H1 (cell line): ENCODE results near the gene RPRD1A. TPM values are rescaled to one million over a fixed set of nuclear protein-coding genes. Genes with fewer than 3 reads are reported as not detected.
"Not testable (repeated sequence)": the region's sequence is repeated elsewhere in the genome, so short reads cannot be mapped to it uniquely, and the experiment has no call there.

Experiments
- CTCF ChIA-PET: fragments of 300-600 bp; sonication (Branson Sonifier 250); formaldehyde crosslinking; loops from one replicate; lab custom pipeline; 2021; ENCODE audit not compliant: partially characterized antibody; lab: Charles Lee
- POLR2A ChIA-PET: fragments of 300-600 bp; sonication (Branson Sonifier 250); formaldehyde crosslinking; loops from one replicate; lab custom pipeline; 2021; ENCODE audit warnings: inconsistent platforms; ENCODE audit not compliant: partially characterized antibody; lab: Charles Lee
- DNase-seq, 2 experiments: peaks; one replicate each; pipeline versions ENCODE4 v3.0.0 to v3.0.0-alpha.2; 2010 to 2022; ENCODE audit warnings: low spot score in 2 of 2, low read depth in 1 of 2, mixed read lengths in 1 of 2
- FAIRE-seq: peaks from 2 replicates; lab custom pipeline; 2011; peaks lifted over from hg19 to GRCh38; lab: Jason Lieb, UNC
- H2AFZ ChIP-seq: 2 replicates; pipeline ENCODE4 v1.8.1; 2012; ENCODE audit warnings: low read length, inconsistent platforms
- H2AK5ac ChIP-seq: 2 replicates; pipeline ENCODE4 v1.6.1; 2013; ENCODE audit warnings: low read depth, low read length
- H2BK120ac ChIP-seq: replicated peaks from 2 replicates; pipeline ENCODE3; 2013; ENCODE audit warnings: low read depth, low read length, inconsistent platforms
- H2BK12ac ChIP-seq: 2 replicates; pipeline ENCODE4 v1.6.1; 2013; ENCODE audit warnings: low read depth, low read length
- H2BK15ac ChIP-seq: 2 replicates; pipeline ENCODE4 v1.6.1; 2013; ENCODE audit warnings: low read length
- H2BK20ac ChIP-seq: 2 replicates; pipeline ENCODE4 v1.6.1; 2013; ENCODE audit warnings: low read length
- H2BK5ac ChIP-seq: 2 replicates; pipeline ENCODE4 v1.6.1; 2013; ENCODE audit warnings: low read depth, low read length
- H3K14ac ChIP-seq: 2 replicates; pipeline ENCODE4 v1.6.1; 2013; ENCODE audit warnings: inconsistent platforms; ENCODE audit not compliant: insufficient read length
- H3K18ac ChIP-seq: 2 replicates; pipeline ENCODE4 v1.6.1; 2013; ENCODE audit warnings: low read length; ENCODE audit errors: extremely low read depth
- H3K23ac ChIP-seq: 2 replicates; pipeline ENCODE4 v1.6.1; 2013; ENCODE audit warnings: inconsistent platforms; ENCODE audit not compliant: insufficient read length
- H3K23me2 ChIP-seq: 2 replicates; pipeline ENCODE4 v1.6.1; 2013; ENCODE audit warnings: low read depth, low read length
- H3K27ac ChIP-seq: 2 replicates; pipeline ENCODE4 v1.6.1; 2011; ENCODE audit warnings: low read depth, low read length, inconsistent platforms
- H3K27me3 ChIP-seq, 4 experiments: replicated peaks in 1 of 4; 1 replicate in 1 of 4; 2 replicates in 3 of 4; pipeline versions ENCODE4 v1.6.1 to v1.8.1; 2011 to 2013; ENCODE audit warnings: low read length in 3 of 4, mild to moderate bottlenecking in 3 of 4, inconsistent platforms in 2 of 4, mixed read lengths in 2 of 4, moderate library complexity in 1 of 4; ENCODE audit not compliant: control insufficient read depth in 3 of 4, insufficient read depth in 3 of 4; ENCODE audit errors: extremely low read depth in 1 of 4
- H3K36me3 ChIP-seq, 4 experiments: 2 replicates each; pipeline versions ENCODE4 v1.6.1 to v1.8.1; 2011 to 2013; ENCODE audit warnings: mild to moderate bottlenecking in 4 of 4, low read length in 3 of 4, moderate library complexity in 2 of 4, control low read depth in 1 of 4, inconsistent platforms in 1 of 4; ENCODE audit not compliant: insufficient read depth in 4 of 4, control insufficient read depth in 2 of 4
- H3K4ac ChIP-seq: replicated peaks from 2 replicates; pipeline ENCODE3; 2013; ENCODE audit warnings: low read length, low read depth, mixed read lengths, inconsistent platforms; ENCODE audit not compliant: insufficient read length
- H3K4me1 ChIP-seq, 4 experiments: replicated peaks in 1 of 4; 1 replicate in 1 of 4; 2 replicates in 3 of 4; pipeline versions ENCODE4 v1.6.1 to v1.8.1; 2011 to 2013; ENCODE audit warnings: low read length in 3 of 4, inconsistent platforms in 2 of 4, mixed read lengths in 1 of 4; ENCODE audit not compliant: insufficient read depth in 4 of 4, control insufficient read depth in 3 of 4
- H3K4me2 ChIP-seq, 2 experiments: 2 replicates each; pipeline versions ENCODE4 v1.6.1 to v1.8.1; 2011 to 2013; ENCODE audit warnings: low read depth in 2 of 2, low read length in 2 of 2, control low read depth in 1 of 2, inconsistent platforms in 1 of 2, mild to moderate bottlenecking in 1 of 2; ENCODE audit not compliant: insufficient read depth in 1 of 2
- H3K4me3 ChIP-seq, 4 experiments: fragments of 200-600, 300-600 bp in 1 of 4; sonication (generic), shearing (Covaris generic), sonication (Bioruptor Twin) in 1 of 4; 2 replicates each; pipeline versions ENCODE4 v1.5.1 to v1.8.1; 2011 to 2016; ENCODE audit warnings: low read length in 4 of 4, low read depth in 3 of 4, control low read depth in 2 of 4, inconsistent platforms in 2 of 4, mild to moderate bottlenecking in 2 of 4, mixed read lengths in 1 of 4, moderate library complexity in 1 of 4; ENCODE audit not compliant: insufficient read depth in 2 of 4; ENCODE audit errors: extremely low read depth in 1 of 4
- H3K56ac ChIP-seq: replicated peaks from 2 replicates; pipeline ENCODE3; 2013; ENCODE audit warnings: low read depth, mild to moderate bottlenecking, mixed read lengths, low read length, inconsistent platforms; ENCODE audit not compliant: insufficient read length
- H3K79me1 ChIP-seq: 2 replicates; pipeline ENCODE4 v1.6.1; 2013; ENCODE audit warnings: low read depth, low read length, control low read depth
- H3K79me2 ChIP-seq, 2 experiments: 2 replicates each; pipeline versions ENCODE4 v1.6.1 to v1.8.1; 2012 to 2013; ENCODE audit warnings: low read length in 2 of 2, mild to moderate bottlenecking in 2 of 2, inconsistent platforms in 1 of 2; ENCODE audit not compliant: insufficient read depth in 2 of 2, control insufficient read depth in 1 of 2
- H3K9ac ChIP-seq, 4 experiments: replicated peaks in 1 of 4; 1 replicate in 1 of 4; 2 replicates in 3 of 4; pipeline versions ENCODE4 v1.6.1 to v1.8.1; 2011 to 2013; ENCODE audit warnings: low read depth in 3 of 4, low read length in 3 of 4, control low read depth in 2 of 4, mild to moderate bottlenecking in 2 of 4, moderate library complexity in 2 of 4, inconsistent platforms in 1 of 4; ENCODE audit errors: extremely low read depth in 1 of 4
- H3K9me3 ChIP-seq, 2 experiments: 2 replicates each; pipeline versions ENCODE4 v1.6.1 to v1.8.1; 2012 to 2013; ENCODE audit warnings: mild to moderate bottlenecking in 2 of 2, moderate library complexity in 2 of 2, control low read depth in 1 of 2, inconsistent platforms in 1 of 2, low read depth in 1 of 2, low read length in 1 of 2, mixed read lengths in 1 of 2; ENCODE audit not compliant: insufficient read depth in 2 of 2
- H4K20me1 ChIP-seq, 2 experiments: replicated peaks in 1 of 2; 2 replicates each; pipeline versions ENCODE3 to v1.8.1; 2011 to 2013; ENCODE audit warnings: inconsistent platforms in 2 of 2, low read length in 2 of 2, mild to moderate bottlenecking in 1 of 2; ENCODE audit not compliant: insufficient read depth in 2 of 2, control insufficient read depth in 1 of 2
- H4K5ac ChIP-seq: 2 replicates; pipeline ENCODE4 v1.6.1; 2013; ENCODE audit warnings: low read length, low read depth, mixed read lengths, inconsistent platforms; ENCODE audit not compliant: insufficient read length
- H4K8ac ChIP-seq: 2 replicates; pipeline ENCODE4 v1.8.0; 2013; ENCODE audit warnings: mild to moderate bottlenecking, moderate library complexity, low read length, inconsistent platforms; ENCODE audit not compliant: insufficient read depth; ENCODE audit errors: extremely low read depth
- H4K91ac ChIP-seq: replicated peaks from 2 replicates; pipeline ENCODE3; 2013; ENCODE audit warnings: low read length, mixed read lengths, inconsistent platforms; ENCODE audit not compliant: insufficient read length
- WGBS, 2 experiments: shearing (Covaris generic) in 1 of 2; methylation state at CpG; one replicate each; pipeline versions ENCODE4 v1.1.6 to v1.1.7; 2013 to 2015; ENCODE audit warnings: low lambda C conversion rate in 2 of 2, mixed read lengths in 2 of 2, inconsistent platforms in 1 of 2, low coverage in 1 of 2, missing lambda C conversion rate in 1 of 2; ENCODE audit not compliant: insufficient replicate concordance in 2 of 2, insufficient coverage in 1 of 2, insufficient read length in 1 of 2; ENCODE audit errors: extremely low coverage in 1 of 2, missing lambda C conversion rate in 1 of 2; 5-methylcytosine and 5-hydroxymethylcytosine counted together
- polyA plus RNA-seq, 7 experiments: library from polyadenylated mRNA; depleted of rRNA in 3 of 7; stranded (reverse) in 5 of 7; unstranded in 2 of 7; fragments of >200 nt in 5 of 7; fragments of 200-250 nt in 2 of 7; gene quantifications; 1 replicate in 5 of 7; 2 replicates in 1 of 7; 4 replicates in 1 of 7; pipeline versions ENCODE4 v1.2.1 to v1.2.3, GENCODE V29; 2011 to 2013; ENCODE audit warnings: missing spikeins in 2 of 7, mixed read lengths in 2 of 7
- total RNA-seq: library from RNA; stranded (reverse); fragmentation: NEBNext Ultra II Directional; extraction: Animal tissue kit (Norgen Biotek cat#: 25700); gene quantifications from 2 replicates; pipeline ENCODE4 v1.2.1, GENCODE V29; 2021

The RPRD1A gene
- total and polyA plus RNA-seq, 2 of the 8 experiments (the other 6 are each of a cell fraction or from before 2014, with no cell fraction given) = 40.5 to 106 TPM

GRCh38 chr18:36081118-36081517, 13.8 kb upstream of the RPRD1A start:
- H3K27me3 ChIP-seq, H3K79me2 ChIP-seq, H3K4ac ChIP-seq, H4K8ac ChIP-seq, DNase-seq, H2BK20ac ChIP-seq, H3K23me2 ChIP-seq, H3K18ac ChIP-seq, H2AFZ ChIP-seq, H3K79me1 ChIP-seq, H3K9ac ChIP-seq, H3K27ac ChIP-seq, H3K9me3 ChIP-seq, H3K4me2 ChIP-seq, H3K4me3 ChIP-seq, H3K23ac ChIP-seq, H3K4me1 ChIP-seq, H4K5ac ChIP-seq, H3K56ac ChIP-seq, H2BK5ac ChIP-seq, H4K91ac ChIP-seq, H2BK15ac ChIP-seq, H2BK120ac ChIP-seq, H2AK5ac ChIP-seq, H4K20me1 ChIP-seq, H3K36me3 ChIP-seq, FAIRE-seq, H2BK12ac ChIP-seq, H3K14ac ChIP-seq: not testable (repeated sequence)
- POLR2A ChIA-PET = interaction anchor here (1.9 kb wide), 1 partner anchor 14 kb away, joined by 4 read pairs; no protein-coding TSS in a partner anchor
- CTCF ChIA-PET = interaction anchor here (2.2 kb wide), 1 partner anchor 14 kb away, joined by 9 read pairs; no protein-coding TSS in a partner anchor
- 91% methylated on average over 2 of the region's 2 CpGs; no CpG with 5 or more reads in 1 of the 2 experiments for WGBS, 2 experiments
